HCT116 (cell line): ENCODE data around the gene ZNF212. TPM values are rescaled to one million over a fixed set of nuclear protein-coding genes. Genes with fewer than 3 reads are reported as not detected.

Experiments used
- ATAC-seq: fragments of 200-7000 bp; cut with Tn5 transposase; 2 replicates; pipeline ENCODE4 v1.9.1; 2020; ENCODE audit warnings: mild to moderate bottlenecking, moderate library complexity
- BruUV-seq: library from RNA; stranded (reverse); fragments of 400-500 nt; replicated peaks from 2 replicates; lab custom pipeline; 2021; lab: Mats Ljungman, UMichigan
- CTCF ChIA-PET: fragments of 300-600 bp; sonication (Branson Sonifier 250); formaldehyde crosslinking; loops from one replicate; lab custom pipeline; 2021; ENCODE audit warnings: antibody characterized with exemption; lab: Charles Lee
- POLR2A ChIA-PET: fragments of 300-600, 350-600 bp; sonication (Branson Sonifier 250); formaldehyde crosslinking; loops from one replicate; lab custom pipeline; 2021; ENCODE audit warnings: antibody characterized with exemption; lab: Charles Lee
- RAD21 ChIA-PET, 2 experiments: fragments of 300-600 bp; sonication (Branson Sonifier 250); formaldehyde crosslinking; loops; one replicate each; lab custom pipeline; 2023; ENCODE audit warnings: low total read pairs in 2 of 2; ENCODE audit not compliant: uncharacterized antibody in 2 of 2, unreplicated experiment in 2 of 2, low non-redundant PET in 1 of 2; lab: Charles Lee
- DNase-seq: peaks from one replicate; pipeline ENCODE4 v3.0.0-alpha.2; 2010; ENCODE audit warnings: low read depth, low spot score
- H2AFZ ChIP-seq: fragments of 200-600 bp; shearing (Covaris generic), sonication (generic); 2 replicates; pipeline ENCODE4 v1.6.1; 2017; ENCODE audit warnings: low read depth, mixed run types, mixed read lengths, antibody characterized with exemption, low read length; ENCODE audit not compliant: poor library complexity, severe bottlenecking
- H3K27ac ChIP-seq: 2 replicates; pipeline ENCODE4 v1.5.1; 2012; ENCODE audit warnings: low read depth, low read length
- H3K27me3 ChIP-seq: fragments of 200-600 bp; sonication (generic); 2 replicates; pipeline ENCODE4 v1.6.1; 2016; ENCODE audit warnings: mixed run types, low read length, mixed read lengths; ENCODE audit not compliant: insufficient read depth
- H3K36me3 ChIP-seq, 2 experiments: fragments of 200-500 bp in 1 of 2; fragments of 200-600 bp in 1 of 2; sonication (Bioruptor generic) in 1 of 2; sonication (generic) in 1 of 2; 2 replicates each; pipeline versions ENCODE4 v1.5.1 to v1.6.1; 2014 to 2016; ENCODE audit warnings: low read length in 2 of 2, inconsistent platforms in 1 of 2, mixed read lengths in 1 of 2, mixed run types in 1 of 2; ENCODE audit not compliant: insufficient read depth in 2 of 2, control insufficient read depth in 1 of 2
- H3K4me1 ChIP-seq, 2 experiments: fragments of 200-600 bp in 1 of 2; sonication (generic) in 1 of 2; 2 replicates each; pipeline versions ENCODE4 v1.5.1 to v1.6.1; 2012 to 2017; ENCODE audit warnings: low read length in 2 of 2, inconsistent platforms in 1 of 2, mild to moderate bottlenecking in 1 of 2, mixed read lengths in 1 of 2, mixed run types in 1 of 2, moderate library complexity in 1 of 2; ENCODE audit not compliant: insufficient read depth in 2 of 2, control insufficient read depth in 1 of 2
- H3K4me2 ChIP-seq: fragments of 200-600 bp; sonication (generic); 2 replicates; pipeline ENCODE4 v1.6.1; 2017; ENCODE audit warnings: mixed run types, low read length, mixed read lengths
- H3K4me3 ChIP-seq, 2 experiments: fragments of 200-600 bp in 1 of 2; sonication (generic) in 1 of 2; replicated peaks in 1 of 2; 2 replicates each; pipeline ENCODE4 v1.5.1; 2011 to 2016; ENCODE audit warnings: low read length in 2 of 2, control low read depth in 1 of 2, low read depth in 1 of 2, mild to moderate bottlenecking in 1 of 2, mixed read lengths in 1 of 2, mixed run types in 1 of 2
- H3K79me2 ChIP-seq: fragments of 200-600 bp; sonication (generic); 2 replicates; pipeline ENCODE4 v1.6.1; 2017; ENCODE audit warnings: mild to moderate bottlenecking, mixed run types, low read length, moderate library complexity, mixed read lengths; ENCODE audit not compliant: insufficient read depth
- H3K9ac ChIP-seq: fragments of 200-600 bp; sonication (generic); 2 replicates; pipeline ENCODE4 v1.6.1; 2016; ENCODE audit warnings: low read length, mixed read lengths
- H3K9me2 ChIP-seq: fragments of 200-600 bp; sonication (generic), shearing (Covaris generic); 2 replicates; pipeline ENCODE4 v1.6.1; 2017; ENCODE audit warnings: mixed run types, mild to moderate bottlenecking, moderate library complexity; ENCODE audit not compliant: insufficient read depth
- H3K9me3 ChIP-seq, 2 experiments: fragments of 200-500 bp in 1 of 2; fragments of 200-600 bp in 1 of 2; sonication (Bioruptor generic) in 1 of 2; sonication (generic) in 1 of 2; 2 replicates each; pipeline ENCODE4 v1.6.1; 2014 to 2017; ENCODE audit warnings: low read length in 2 of 2, mixed read lengths in 2 of 2, inconsistent platforms in 1 of 2, low read depth in 1 of 2, mild to moderate bottlenecking in 1 of 2, mixed run types in 1 of 2, moderate library complexity in 1 of 2; ENCODE audit not compliant: control insufficient read depth in 1 of 2, insufficient read depth in 1 of 2
- H4K20me1 ChIP-seq: fragments of 200-600 bp; sonication (generic), shearing (Covaris generic); 2 replicates; pipeline ENCODE4 v1.6.1; 2017; ENCODE audit warnings: mixed run types, mild to moderate bottlenecking, moderate library complexity; ENCODE audit not compliant: insufficient read depth
- ATF3 ChIP-seq: IDR thresholded peaks from 2 replicates; pipeline ENCODE4 v1.6.1; 2012
- CEBPB ChIP-seq: IDR thresholded peaks from 2 replicates; pipeline ENCODE4 v1.6.1; 2012; ENCODE audit warnings: low read depth
- EZH2 ChIP-seq: fragments of 200-600 bp; sonication (generic); IDR thresholded peaks from 2 replicates; pipeline ENCODE4 v1.6.1; 2017; ENCODE audit warnings: antibody characterized with exemption, mixed run types
- EZH2phosphoT487 ChIP-seq: fragments of 200-600 bp; IDR thresholded peaks from 2 replicates; pipeline ENCODE4 v1.6.1; 2018; ENCODE audit warnings: antibody characterized with exemption, borderline replicate concordance
- MAX ChIP-seq: IDR thresholded peaks from 2 replicates; pipeline ENCODE4 v1.6.1; 2012
- POLR2A ChIP-seq: IDR thresholded peaks from 2 replicates; pipeline ENCODE4 v1.7.0; 2011; ENCODE audit warnings: borderline replicate concordance; ENCODE audit not compliant: insufficient read depth, insufficient read length; ENCODE audit errors: extremely low read depth
- SP1 ChIP-seq: IDR thresholded peaks from 2 replicates; pipeline ENCODE4 v1.6.1; 2012; ENCODE audit warnings: low read depth
- TCF7L2 ChIP-seq: IDR thresholded peaks from 2 replicates; pipeline ENCODE4 v1.7.0; 2011; ENCODE audit warnings: borderline replicate concordance, inconsistent platforms; ENCODE audit not compliant: insufficient read depth, insufficient read length; ENCODE audit errors: extremely low read depth
- YY1 ChIP-seq: IDR thresholded peaks from 2 replicates; pipeline ENCODE4 v1.6.1; 2011; ENCODE audit warnings: low read length, low read depth, moderate library complexity, mild to moderate bottlenecking; ENCODE audit not compliant: insufficient replicate concordance; ENCODE audit errors: extremely low read depth
- ZBTB33 ChIP-seq: IDR thresholded peaks from 2 replicates; pipeline ENCODE4 v1.6.1; 2011; ENCODE audit warnings: mild to moderate bottlenecking, low read length, moderate library complexity; ENCODE audit not compliant: insufficient replicate concordance; ENCODE audit errors: extremely low read depth
- intact Hi-C: fragments of 100-400 bp; cut with micrococcal nuclease; formaldehyde crosslinking; loops from 2 replicates; pipeline ENCODE4 v1.10.0; 2022
- total RNA-seq: library from RNA; stranded (reverse); gene quantifications from one replicate; pipeline ENCODE4 v1.2.1, GENCODE V29; 2021; ENCODE audit not compliant: unreplicated experiment
- TF ChIP-seq, protein P1 (sequence below), 3 experiments: fragments of 200-600 bp in 1 of 3; sonication (generic) in 1 of 3; IDR thresholded peaks in 2 of 3; conservative IDR thresholded peaks in 1 of 3; 2 replicates each; pipeline ENCODE4 v1.5.1; 2012 to 2017; ENCODE audit warnings: low read depth in 2 of 3, low read length in 2 of 3, antibody characterized with exemption in 1 of 3, borderline replicate concordance in 1 of 3, control low read depth in 1 of 3, mild to moderate bottlenecking in 1 of 3, mixed read lengths in 1 of 3, mixed run types in 1 of 3, moderate library complexity in 1 of 3; ENCODE audit not compliant: insufficient read depth in 1 of 3

ZNF212 gene
- total RNA-seq, 1 experiment from 2014 or later = 13.7 TPM

DNA sequence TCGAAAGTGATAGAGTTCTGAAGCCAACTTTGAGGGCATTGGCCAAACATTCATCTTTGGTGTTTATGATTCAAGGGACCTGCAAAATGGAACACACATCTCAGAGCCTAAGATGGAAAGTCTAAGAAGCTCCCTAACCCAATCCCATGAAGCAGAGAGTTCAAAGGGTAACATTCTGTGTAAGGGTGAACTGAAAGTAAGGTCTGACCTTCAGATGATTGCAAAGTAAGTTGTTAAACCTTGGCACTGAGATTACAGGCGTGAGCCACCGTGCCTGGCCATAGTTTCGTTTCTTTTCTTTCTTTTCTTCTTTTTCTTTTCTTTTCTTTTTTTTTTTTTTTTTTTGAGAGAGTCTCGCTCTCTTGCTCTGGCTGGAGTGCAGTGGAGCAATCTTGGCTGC is 2.2 kb downstream of the ZNF212 start:
- no peak for TF ChIP-seq ZBTB33
- TF ChIP-seq TCF7L2 = no peak
- TF ChIP-seq ATF3 = no peak
- no peak for TF ChIP-seq POLR2A
- TF ChIP-seq, protein P1, sequence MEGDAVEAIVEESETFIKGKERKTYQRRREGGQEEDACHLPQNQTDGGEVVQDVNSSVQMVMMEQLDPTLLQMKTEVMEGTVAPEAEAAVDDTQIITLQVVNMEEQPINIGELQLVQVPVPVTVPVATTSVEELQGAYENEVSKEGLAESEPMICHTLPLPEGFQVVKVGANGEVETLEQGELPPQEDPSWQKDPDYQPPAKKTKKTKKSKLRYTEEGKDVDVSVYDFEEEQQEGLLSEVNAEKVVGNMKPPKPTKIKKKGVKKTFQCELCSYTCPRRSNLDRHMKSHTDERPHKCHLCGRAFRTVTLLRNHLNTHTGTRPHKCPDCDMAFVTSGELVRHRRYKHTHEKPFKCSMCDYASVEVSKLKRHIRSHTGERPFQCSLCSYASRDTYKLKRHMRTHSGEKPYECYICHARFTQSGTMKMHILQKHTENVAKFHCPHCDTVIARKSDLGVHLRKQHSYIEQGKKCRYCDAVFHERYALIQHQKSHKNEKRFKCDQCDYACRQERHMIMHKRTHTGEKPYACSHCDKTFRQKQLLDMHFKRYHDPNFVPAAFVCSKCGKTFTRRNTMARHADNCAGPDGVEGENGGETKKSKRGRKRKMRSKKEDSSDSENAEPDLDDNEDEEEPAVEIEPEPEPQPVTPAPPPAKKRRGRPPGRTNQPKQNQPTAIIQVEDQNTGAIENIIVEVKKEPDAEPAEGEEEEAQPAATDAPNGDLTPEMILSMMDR (IDR thresholded peaks at IDR 0.05 in 2 of 3, conservative IDR thresholded peaks at IDR 0.05 in 1 of 3; ENCODE audit: borderline replicate concordance in 1 of 3, insufficient read depth in 1 of 3, low read depth in 2 of 3, low read length in 2 of 3) = no peak
- no peak for TF ChIP-seq MAX
- no peak for TF ChIP-seq EZH2phosphoT487
- no peak for TF ChIP-seq SP1
- no peak for TF ChIP-seq EZH2
- TF ChIP-seq YY1 = no peak
- no peak for TF ChIP-seq CEBPB
- CTCF ChIA-PET = no interaction called here
- H3K9me3 ChIP-seq = 0 out of 4 replicates have a peak, but pooled peaks cover 0 to 3% of the 10 kb centered on the region in 2 experiments
- intact Hi-C loops = no loop called here
- H4K20me1 ChIP-seq = no peaks in the 10 kb centered on the region
- no peak overlapping the region for H3K9ac ChIP-seq
- ATAC-seq (no peak), DNase-seq (no peak)
- POLR2A ChIA-PET = no interaction called here
- no peaks in the 10 kb centered on the region for H3K9me2 ChIP-seq
- RAD21 ChIA-PET = no interaction called here
- H2AFZ ChIP-seq = no peak overlapping the region
- no peak overlapping the region for H3K4me3 ChIP-seq
- H3K4me1 ChIP-seq = peaks cover 0 to 15% of the 10 kb centered on the region in 2 experiments; a peak in 2 of 4 replicates
- H3K79me2 ChIP-seq = peaks cover 49% of the 10 kb centered on the region
- H3K4me2 ChIP-seq = no peak overlapping the region
- no peaks in the 10 kb centered on the region; a peak in 1 of 4 replicates for H3K36me3 ChIP-seq
- no peaks in the 10 kb centered on the region for H3K27me3 ChIP-seq
- no peak overlapping the region for H3K27ac ChIP-seq
- no TSS peak for BruUV-seq
